Retinal pigment epithelial cell (primary cell): Measurements from ENCODE around the gene GRK3.
"Not testable (repeated sequence)": the region's sequence is repeated elsewhere in the genome, so short reads cannot be mapped to it uniquely, and the experiment has no call there.

Source experiments
- DNase-seq: peaks from one replicate; pipeline ENCODE4 v3.0.0-alpha.2; 2010; ENCODE audit warnings: low read depth
- H3K4me3 ChIP-seq: 2 replicates; pipeline ENCODE4 v1.5.1; 2011; ENCODE audit warnings: mild to moderate bottlenecking, low read length, control low read depth, moderate library complexity
- CTCF ChIP-seq: conservative IDR thresholded peaks from 2 replicates; pipeline ENCODE4 v1.5.1; 2011; ENCODE audit warnings: low read depth, low read length, control low read depth, inconsistent platforms

GRK3 gene

GRCh38 chr22:25564320-25564978, at the start of gene GRK3:
Gene GRK3 (plus strand): TSS chr22:25564675. CDS start chr22:25565041, 366 bp downstream.
- no peak for DNase-seq
- TF ChIP-seq CTCF, result no peak
- peak within 1 kb of the TSS; percentile 63 for H3K4me3 ChIP-seq

- no peak for DNase-seq
- H3K4me3 ChIP-seq, result no peak overlapping the region
- no peak for TF ChIP-seq CTCF
Observed at GRCh38 chr22:25518000-25518663, 46.3 kb upstream of the GRK3 start.

- DNase-seq, result no peak
- H3K4me3 ChIP-seq, result no peak overlapping the region
- no peak for TF ChIP-seq CTCF
Observed at GRCh38 chr22:25525376-25525775, 39.1 kb upstream of the GRK3 start.

GRCh38 chr22:25525804-25526584, 38.5 kb upstream of the GRK3 start:
- not testable (repeated sequence) for H3K4me3 ChIP-seq, DNase-seq

GRCh38 chr22:25527016-25527415, 37.5 kb upstream of the GRK3 start:
- not testable (repeated sequence) for H3K4me3 ChIP-seq
- peak; percentile 22 for DNase-seq

- DNase-seq, H3K4me3 ChIP-seq: not testable (repeated sequence)
Observed at GRCh38 chr22:25528068-25528467, 36.4 kb upstream of the GRK3 start.

GRCh38 chr22:25529059-25529458, 35.4 kb upstream of the GRK3 start:
- not testable (repeated sequence) for H3K4me3 ChIP-seq, DNase-seq

GRCh38 chr22:25529541-25530137, 34.8 kb upstream of the GRK3 start:
- H3K4me3 ChIP-seq, DNase-seq: not testable (repeated sequence)

GRCh38 chr22:25531677-25532076, 32.8 kb upstream of the GRK3 start:
- DNase-seq, H3K4me3 ChIP-seq: not testable (repeated sequence)

GRCh38 chr22:25534724-25535123, 29.8 kb upstream of the GRK3 start:
- no peak for DNase-seq
- TF ChIP-seq CTCF, result no peak
- no peak overlapping the region for H3K4me3 ChIP-seq
